Neural progenitor cell (in vitro differentiated cells): ENCODE data around the gene NUTM1. TPM values are rescaled to one million over a fixed set of nuclear protein-coding genes. Genes with fewer than 3 reads are reported as not detected.

Experiments used
- DNase-seq: peaks from one replicate; pipeline ENCODE4 v3.0.0-alpha.2; 2016; ENCODE audit warnings: low spot score
- H2AFZ ChIP-seq: fragments of 200-600 bp; sonication (generic); replicated peaks from 2 replicates; pipeline ENCODE4 v1.6.1; 2016; ENCODE audit warnings: antibody characterized with exemption
- H3F3A ChIP-seq: fragments of 200-600 bp; sonication (generic); 2 replicates; pipeline ENCODE4 v1.6.1; 2016; ENCODE audit warnings: antibody characterized with exemption, low read depth
- H3K27ac ChIP-seq: fragments of 200-600 bp; sonication (generic); 2 replicates; pipeline ENCODE4 v1.5.1; 2016; ENCODE audit warnings: mild to moderate bottlenecking
- H3K27me3 ChIP-seq: fragments of 200-600 bp; sonication (generic); 2 replicates; pipeline ENCODE4 v1.6.1; 2016; ENCODE audit warnings: mild to moderate bottlenecking, moderate library complexity
- H3K36me3 ChIP-seq: fragments of 200-600 bp; sonication (generic); 2 replicates; pipeline ENCODE4 v1.5.1; 2016
- H3K4me1 ChIP-seq: fragments of 200-600 bp; sonication (generic); 2 replicates; pipeline ENCODE4 v1.6.1; 2016; ENCODE audit warnings: mixed run types
- H3K4me2 ChIP-seq: fragments of 200-600 bp; sonication (generic); 2 replicates; pipeline ENCODE4 v1.6.1; 2016
- H3K4me3 ChIP-seq: fragments of 200-600 bp; sonication (generic); 2 replicates; pipeline ENCODE4 v1.5.1; 2016
- H3K79me2 ChIP-seq: fragments of 200-600 bp; sonication (generic); 2 replicates; pipeline ENCODE4 v1.6.1; 2016; ENCODE audit warnings: low read depth
- H3K9ac ChIP-seq: fragments of 200-600 bp; sonication (generic); 2 replicates; pipeline ENCODE4 v1.6.1; 2016
- H3K9me3 ChIP-seq: fragments of 200-600 bp; sonication (generic); 2 replicates; pipeline ENCODE4 v1.5.1; 2016; ENCODE audit warnings: low read depth
- H4K20me1 ChIP-seq: fragments of 200-600 bp; sonication (generic); 2 replicates; pipeline ENCODE4 v1.6.1; 2016; ENCODE audit warnings: low read depth
- H3K27ac Mint-ChIP-seq: 3 replicates; pipeline ENCODE4 v1.8.0; 2021; ENCODE audit warnings: mixed read lengths
- H3K27me3 Mint-ChIP-seq: 2 replicates; pipeline ENCODE4 v1.8.0; 2022; ENCODE audit warnings: low read depth, mild to moderate bottlenecking, inconsistent platforms, moderate library complexity, mixed read lengths; ENCODE audit not compliant: insufficient read depth
- H3K36me3 Mint-ChIP-seq: 3 replicates; pipeline ENCODE4 v1.8.0; 2021; ENCODE audit warnings: mixed read lengths
- H3K4me1 Mint-ChIP-seq: 3 replicates; pipeline ENCODE4 v1.8.0; 2021; ENCODE audit warnings: mixed read lengths
- H3K4me3 Mint-ChIP-seq: 3 replicates; pipeline ENCODE4 v1.8.0; 2021; ENCODE audit warnings: mild to moderate bottlenecking, moderate library complexity, mixed read lengths
- H3K9me3 Mint-ChIP-seq: 3 replicates; pipeline ENCODE4 v1.8.0; 2020; ENCODE audit warnings: mixed read lengths
- CTCF ChIP-seq: fragments of 200-600 bp; sonication (generic); IDR thresholded peaks from 2 replicates; pipeline ENCODE4 v1.5.1; 2017; ENCODE audit warnings: antibody characterized with exemption, mild to moderate bottlenecking
- EZH2 ChIP-seq: fragments of 200-600 bp; sonication (generic); IDR thresholded peaks from 2 replicates; pipeline ENCODE4 v1.6.1; 2017; ENCODE audit warnings: antibody characterized with exemption, mild to moderate bottlenecking, moderate library complexity
- EZH2phosphoT487 ChIP-seq: fragments of 200-600 bp; sonication (generic); IDR thresholded peaks from 2 replicates; pipeline ENCODE4 v1.6.1; 2017; ENCODE audit warnings: antibody characterized with exemption
- total RNA-seq: library from RNA; depleted of rRNA; stranded (reverse); fragments of >200 nt; gene quantifications from 2 replicates; pipeline ENCODE4 v1.2.3, GENCODE V29; 2015; ENCODE audit warnings: low replicate concordance

The NUTM1 gene
- total RNA-seq, 1 donor from 2014 or later, result not detected

- H3K79me2 ChIP-seq, result no peaks in the 10 kb centered on the region
- Mint-ChIP-seq H3K36me3 (no peaks in the 10 kb centered on the region), H3K4me1 (peaks cover 7% of the 10 kb centered on the region), H3K4me3 (no peak overlapping the region), H3K27me3 (peaks cover 5% of the 10 kb centered on the region), H3K27ac (no peak overlapping the region), H3K9me3 (no peaks in the 10 kb centered on the region)
- peaks cover 3% of the 10 kb centered on the region for H3K36me3 ChIP-seq
- no peak overlapping the region for H2AFZ ChIP-seq
- H3F3A ChIP-seq, result peaks cover 24% of the 10 kb centered on the region
- H3K27me3 ChIP-seq, result peaks cover 4% of the 10 kb centered on the region
- no peaks in the 10 kb centered on the region for H4K20me1 ChIP-seq
- no peaks in the 10 kb centered on the region for H3K9me3 ChIP-seq
- no peak for DNase-seq
- H3K9ac ChIP-seq, result no peak overlapping the region
- H3K4me3 ChIP-seq, result no peak overlapping the region
- no peak for TF ChIP-seq EZH2phosphoT487
- TF ChIP-seq CTCF, result no peak
- no peak for TF ChIP-seq EZH2
- H3K4me1 ChIP-seq, result peaks cover 13% of the 10 kb centered on the region
- H3K27ac ChIP-seq, result no peak overlapping the region
- no peak overlapping the region for H3K4me2 ChIP-seq
Measured at GRCh38 chr15:34334672-34335071, 8.4 kb upstream of the NUTM1 start.

GRCh38 chr15:34335176-34336032 is 7.7 kb upstream of the NUTM1 start:
- peaks cover 13% of the 10 kb centered on the region for H3K4me1 ChIP-seq
- peaks cover 6% of the 10 kb centered on the region for H3K36me3 ChIP-seq
- no peak overlapping the region for H3K27ac ChIP-seq
- Mint-ChIP-seq H3K27me3 (peaks cover 5% of the 10 kb centered on the region), H3K27ac (no peak overlapping the region), H3K36me3 (peaks cover 6% of the 10 kb centered on the region), H3K4me1 (peaks cover 7% of the 10 kb centered on the region), H3K9me3 (no peaks in the 10 kb centered on the region), H3K4me3 (no peak overlapping the region)
- H3K9ac ChIP-seq, result no peak overlapping the region
- peaks cover 4% of the 10 kb centered on the region for H4K20me1 ChIP-seq
- no peaks in the 10 kb centered on the region for H3K9me3 ChIP-seq
- peaks cover 4% of the 10 kb centered on the region for H3K27me3 ChIP-seq
- DNase-seq, result no peak
- H2AFZ ChIP-seq, result no peak overlapping the region
- H3K79me2 ChIP-seq, result no peaks in the 10 kb centered on the region
- peak overlapping the region; percentile 42 for H3K4me2 ChIP-seq
- no peak for TF ChIP-seq EZH2
- TF ChIP-seq CTCF, result no peak
- TF ChIP-seq EZH2phosphoT487, result no peak
- H3F3A ChIP-seq, result peaks cover 27% of the 10 kb centered on the region
- no peak overlapping the region for H3K4me3 ChIP-seq

GRCh38 chr15:34336231-34336990 is 6.7 kb upstream of the NUTM1 start:
- Mint-ChIP-seq H3K27me3 (peaks cover 5% of the 10 kb centered on the region), H3K4me1 (peaks cover 7% of the 10 kb centered on the region), H3K4me3 (peak overlapping the region; percentile 95), H3K9me3 (no peaks in the 10 kb centered on the region), H3K27ac (no peak overlapping the region), H3K36me3 (peaks cover 11% of the 10 kb centered on the region)
- peaks cover 4% of the 10 kb centered on the region for H4K20me1 ChIP-seq
- no peak overlapping the region for H2AFZ ChIP-seq
- peaks cover 27% of the 10 kb centered on the region for H3F3A ChIP-seq
- no peak overlapping the region for H3K27ac ChIP-seq
- TF ChIP-seq EZH2, result no peak
- peak overlapping the region; percentile 99 for H3K4me3 ChIP-seq
- H3K4me1 ChIP-seq, result peaks cover 13% of the 10 kb centered on the region
- peak overlapping the region; percentile 98 for H3K4me2 ChIP-seq
- peaks cover 8% of the 10 kb centered on the region for H3K79me2 ChIP-seq
- DNase-seq, result no peak
- H3K36me3 ChIP-seq, result peaks cover 9% of the 10 kb centered on the region
- no peaks in the 10 kb centered on the region for H3K9me3 ChIP-seq
- H3K27me3 ChIP-seq, result peaks cover 4% of the 10 kb centered on the region
- no peak overlapping the region for H3K9ac ChIP-seq
